Measurements from ENCODE around the gene TSPAN17.
A peak's percentile ranks its signal among the peaks of the same experiment; 100 is the strongest.

TSPAN17 gene

GRCh38 chr5:176621661-176622079 is 25.6 kb upstream of the TSPAN17 start:
- no peak for DNase-seq

- DNase-seq: no peak
Measured at GRCh38 chr5:176624142-176624541, 23.1 kb upstream of the TSPAN17 start.

DNA sequence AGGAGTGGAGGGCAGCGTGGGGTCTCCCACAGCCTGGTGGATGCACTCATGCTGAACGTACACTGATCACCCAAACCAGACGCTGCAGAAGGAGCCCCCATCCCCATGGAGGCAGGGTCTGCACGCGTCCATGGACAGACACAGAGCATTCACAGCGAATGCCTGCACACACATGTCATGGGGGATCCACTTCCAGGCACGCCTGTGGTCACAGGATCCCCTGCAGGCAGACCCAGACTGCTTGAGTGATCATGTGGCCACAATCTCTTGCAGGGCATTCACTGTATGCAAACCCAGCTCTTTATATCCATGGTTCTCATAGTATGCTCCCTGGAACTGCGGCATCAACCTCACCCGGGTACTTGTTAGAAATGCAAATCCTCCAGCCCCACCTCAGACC is 22.3 kb upstream of the TSPAN17 start:
- no peak for DNase-seq

DNA sequence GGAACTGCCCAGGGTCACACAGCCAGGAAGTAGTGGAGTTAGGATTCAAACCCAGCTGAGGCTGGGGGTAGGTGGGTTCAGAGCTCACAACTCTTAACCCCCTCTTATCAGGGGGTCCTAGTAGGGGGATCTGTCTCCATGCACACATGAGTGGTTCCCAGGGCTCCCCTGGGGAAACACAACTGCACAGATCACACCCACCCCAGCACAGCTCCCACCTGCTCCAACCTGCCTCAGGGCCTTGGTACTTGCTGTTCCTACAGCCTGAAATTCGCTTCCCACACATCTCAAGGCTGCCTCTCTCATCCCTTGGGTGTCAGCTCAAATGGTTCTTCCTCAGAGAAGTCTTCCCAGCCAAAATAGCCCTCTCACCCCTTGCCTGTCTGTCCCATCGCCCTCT is 21.8 kb upstream of the TSPAN17 start:
- no peak for DNase-seq

DNA sequence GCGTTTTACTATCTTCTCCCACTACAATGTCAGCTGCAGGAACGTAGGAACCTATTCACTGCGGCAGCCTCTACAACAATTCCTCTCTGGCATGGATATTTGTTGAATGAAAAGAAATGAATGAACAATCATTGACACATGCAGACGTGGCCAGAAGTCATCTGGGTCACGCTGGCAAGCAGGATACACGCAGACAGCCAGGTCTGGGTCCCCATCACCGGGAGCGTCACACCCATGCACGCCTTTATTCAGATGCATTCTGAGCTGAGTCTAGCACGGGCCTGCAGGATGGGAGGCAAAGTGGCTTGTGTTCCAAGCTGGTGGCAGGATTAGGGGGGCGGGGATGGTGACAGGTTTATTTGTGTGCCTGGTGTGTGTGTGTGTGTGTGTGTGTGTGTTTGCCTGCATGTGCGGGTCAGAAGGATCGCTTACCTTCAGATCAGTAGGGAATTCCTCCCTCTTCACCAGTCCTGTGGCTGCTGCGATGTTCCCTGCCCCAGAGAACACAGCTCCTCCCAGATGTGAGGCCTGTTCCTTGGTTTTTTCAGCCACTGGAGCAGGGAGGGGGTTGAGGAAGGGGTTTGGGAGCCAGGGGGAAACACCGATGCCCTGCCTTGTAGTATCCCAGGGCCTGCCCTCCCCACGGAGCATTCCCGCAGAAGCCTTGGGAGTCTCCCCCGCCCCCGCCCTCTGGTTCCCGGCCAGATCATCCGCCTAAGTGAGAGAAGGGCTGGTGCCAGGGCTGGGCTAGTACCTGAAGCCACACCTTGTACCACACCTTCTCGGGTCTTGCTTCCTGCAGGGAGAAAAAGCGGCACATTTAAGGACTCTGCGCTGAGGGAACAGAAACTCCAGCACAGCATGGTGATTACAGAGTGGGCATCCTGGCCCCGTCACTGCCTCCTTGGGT is 21.1 kb upstream of the TSPAN17 start:
- DNase-seq: no peak

DNA sequence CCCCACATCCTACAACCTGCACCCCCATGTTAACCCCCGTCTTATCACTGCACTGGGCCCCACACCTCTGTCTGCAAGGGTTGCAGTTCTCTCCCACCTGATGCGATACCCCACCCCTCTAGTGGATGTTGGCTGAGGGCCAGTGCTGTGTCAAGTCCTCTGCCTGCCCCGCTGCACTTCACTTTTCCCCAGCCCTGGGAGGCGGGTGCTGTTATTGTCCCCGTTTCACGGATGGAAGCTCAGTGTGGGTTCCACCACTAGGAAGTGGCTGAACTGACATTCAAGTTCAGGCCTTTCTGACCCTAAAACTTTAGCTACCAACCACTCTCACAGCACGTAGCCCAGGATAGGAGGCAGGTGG is 20.4 kb upstream of the TSPAN17 start:
- DNase-seq: no peak

DNA sequence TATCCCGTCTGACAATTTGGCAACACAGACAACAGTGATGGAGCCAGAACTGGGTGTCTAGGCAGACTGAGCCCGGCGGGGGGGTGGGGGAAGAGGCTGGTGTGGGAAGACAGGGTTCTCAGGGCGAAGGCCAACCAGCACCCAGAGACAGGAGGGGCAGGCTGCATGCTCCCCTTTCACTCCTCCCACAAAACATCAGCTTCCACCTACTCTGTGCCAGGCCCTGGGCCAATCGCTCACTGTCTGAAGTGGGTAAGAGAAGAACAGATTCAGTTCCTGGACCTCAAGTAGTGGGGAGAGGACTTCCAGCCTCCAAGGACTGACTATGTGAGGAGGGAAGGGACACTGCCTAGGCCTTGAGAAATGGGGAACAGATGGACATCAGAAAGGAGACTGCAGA is 19.7 kb upstream of the TSPAN17 start:
- no peak for DNase-seq

DNA sequence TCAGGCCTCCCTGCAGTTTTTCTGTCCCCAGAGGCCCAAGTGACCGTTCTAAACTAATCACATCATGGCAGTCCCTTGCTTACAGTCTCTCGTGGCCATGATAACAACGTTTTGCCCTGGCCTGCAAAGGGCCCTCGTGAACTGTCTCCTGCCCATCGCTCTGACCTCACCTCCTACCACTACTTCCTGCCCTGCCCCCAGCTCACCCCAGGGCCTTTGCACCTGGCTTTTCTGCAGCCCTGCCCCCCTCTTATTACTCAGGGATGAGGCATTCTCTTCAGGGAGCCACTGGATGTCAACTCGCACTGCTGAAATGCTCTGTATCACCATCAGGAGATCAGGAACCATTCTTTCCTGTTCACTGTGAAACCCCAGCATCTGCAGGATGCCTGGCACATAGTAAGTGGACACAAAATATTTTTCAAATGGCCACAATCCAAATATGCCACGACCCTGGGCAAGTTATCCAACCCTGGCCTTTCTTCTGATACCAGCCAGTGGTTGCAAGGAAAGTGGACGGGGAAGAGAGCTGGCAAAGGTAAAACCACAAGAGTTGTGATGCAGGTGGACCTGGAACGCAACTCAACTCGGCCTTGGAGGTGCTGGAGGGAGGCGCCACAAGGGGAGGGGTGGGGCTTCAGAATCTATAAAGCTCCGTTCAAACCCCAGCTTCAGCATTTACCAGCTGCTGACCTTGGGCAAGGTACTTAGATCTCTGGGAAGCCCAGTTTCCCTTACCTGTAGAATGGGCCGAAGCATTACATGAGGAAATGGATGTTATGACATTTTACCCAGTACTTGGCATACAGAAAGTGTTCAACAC is 18.7 kb upstream of the TSPAN17 start:
- DNase-seq: no peak

- no peak for DNase-seq
Measured at GRCh38 chr5:176629317-176629852, 17.9 kb upstream of the TSPAN17 start.

- DNase-seq: peak; percentile 46 to 55
Measured at GRCh38 chr5:176629853-176630680, 17.2 kb upstream of the TSPAN17 start, which contains the start of the genes EIF4E1B and SNCB. Gene EIF4E1B, plus strand, starts transcription at chr5:176630675. Its CDS starts 12,113 bp downstream, at chr5:176642788. Gene SNCB, minus strand, starts transcription at chr5:176630534. Its CDS starts 880 bp downstream, at chr5:176629654.

DNA sequence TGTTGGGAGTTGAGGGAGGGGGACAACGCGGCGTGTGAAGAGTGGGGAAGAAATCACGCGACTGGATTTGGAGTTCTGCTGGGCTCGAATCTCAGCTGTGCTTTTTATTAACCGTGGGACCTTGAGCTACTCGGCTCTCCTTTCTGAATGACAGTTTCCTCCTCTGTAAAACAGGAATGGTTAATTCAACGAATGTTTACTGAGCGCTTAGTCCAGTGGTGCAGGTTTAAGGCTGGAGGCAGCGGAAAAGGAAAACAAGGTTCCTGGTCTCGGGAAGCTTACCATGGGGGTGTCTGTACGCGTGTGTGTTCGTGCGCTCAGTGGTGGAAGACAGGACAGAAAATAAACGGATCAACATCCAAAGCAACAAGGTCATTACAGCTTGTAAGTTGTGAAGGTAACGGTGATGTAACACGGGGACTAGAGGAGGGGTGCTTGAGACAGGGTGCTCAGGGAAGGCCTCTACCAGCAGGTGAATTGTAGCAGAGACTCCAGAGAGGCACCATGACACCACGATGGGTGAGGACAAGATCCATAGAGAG is 16.5 kb upstream of the TSPAN17 start:
- no peak for DNase-seq

DNA sequence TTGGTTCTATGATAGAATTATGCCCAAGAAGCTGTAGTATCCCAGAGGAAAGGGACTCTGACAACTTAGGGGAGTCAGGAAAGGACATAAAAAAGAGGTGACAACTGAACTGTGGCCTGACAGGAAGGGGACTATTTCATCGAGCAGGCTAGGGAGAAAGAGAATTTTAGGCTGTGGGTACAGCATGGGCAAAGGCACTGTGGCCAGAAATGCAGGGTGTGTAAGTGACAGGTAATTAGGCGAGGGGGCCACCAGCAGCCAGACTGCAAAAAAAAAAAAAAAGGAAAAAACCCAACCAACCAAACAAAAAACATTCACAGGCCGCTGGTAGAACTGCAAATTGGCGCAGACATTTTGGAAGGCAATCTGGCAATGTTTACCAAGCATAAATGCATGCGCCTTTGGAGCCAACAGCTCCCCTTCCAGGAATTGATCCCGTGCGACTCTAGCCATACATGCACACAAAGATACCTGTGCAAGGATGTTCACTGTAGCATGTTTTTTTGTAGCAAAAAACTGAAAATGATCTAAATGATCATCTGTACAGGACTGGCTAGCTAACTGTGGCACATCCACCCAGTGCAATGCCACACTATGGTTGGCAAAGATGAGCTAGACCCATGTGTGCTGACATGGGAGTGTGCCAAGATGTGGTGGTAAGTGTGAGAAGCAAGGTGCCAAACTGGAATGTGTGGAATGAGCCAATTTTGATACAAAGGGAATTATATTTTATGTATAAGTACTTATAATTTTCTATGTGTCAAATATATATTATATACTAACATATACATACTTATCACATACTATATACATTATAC is 15.7 kb upstream of the TSPAN17 start:
- DNase-seq: no peak

GRCh38 chr5:176632745-176633144 is 14.5 kb upstream of the TSPAN17 start:
- no peak for DNase-seq

DNA sequence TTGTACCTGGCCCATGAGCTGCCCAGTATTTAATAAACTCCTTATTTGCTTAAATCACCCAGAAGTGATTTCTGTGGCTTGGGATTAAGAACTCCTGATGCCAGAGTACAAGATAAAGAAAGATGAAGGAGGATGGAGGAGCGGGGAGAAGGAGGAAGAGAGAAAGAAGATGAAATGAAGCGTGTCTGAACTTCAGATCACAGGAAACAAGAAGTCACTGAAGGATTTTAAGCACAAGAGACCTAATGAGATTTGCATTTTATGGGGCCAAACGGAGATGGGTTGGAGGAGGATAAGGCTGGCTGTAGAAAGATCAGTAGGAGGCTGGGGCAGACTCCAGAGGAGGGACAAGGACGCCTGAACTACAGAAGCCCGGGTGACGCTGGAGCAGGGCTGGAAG is 13.7 kb upstream of the TSPAN17 start:
- no peak for DNase-seq

- no peak for DNase-seq
Measured at GRCh38 chr5:176636426-176636825, 10.9 kb upstream of the TSPAN17 start.

DNA sequence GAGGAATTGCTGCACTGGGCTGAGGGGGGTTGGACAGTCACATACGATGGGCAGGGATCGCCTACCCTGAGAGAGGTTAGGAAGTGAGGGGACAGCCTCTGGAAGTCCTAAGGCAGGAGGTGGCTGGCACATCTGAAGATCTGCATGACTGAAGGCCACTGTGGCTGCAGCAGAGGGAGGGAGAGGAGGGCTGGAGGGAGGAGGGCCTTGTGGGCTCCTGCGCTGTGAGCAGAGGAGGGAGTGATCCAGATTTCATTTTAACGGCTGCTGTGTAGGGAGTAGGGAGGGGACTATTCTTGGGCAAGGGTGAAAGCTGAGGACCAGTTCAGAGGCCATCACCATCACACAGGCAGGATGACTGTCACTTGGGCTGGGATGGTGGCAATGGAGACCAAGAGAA is 9.7 kb upstream of the TSPAN17 start:
- DNase-seq: no peak

GRCh38 chr5:176638437-176638836 is 8.8 kb upstream of the TSPAN17 start:
- DNase-seq: no peak

- no peak for DNase-seq
Measured at GRCh38 chr5:176639208-176639607, 8.1 kb upstream of the TSPAN17 start.

DNA sequence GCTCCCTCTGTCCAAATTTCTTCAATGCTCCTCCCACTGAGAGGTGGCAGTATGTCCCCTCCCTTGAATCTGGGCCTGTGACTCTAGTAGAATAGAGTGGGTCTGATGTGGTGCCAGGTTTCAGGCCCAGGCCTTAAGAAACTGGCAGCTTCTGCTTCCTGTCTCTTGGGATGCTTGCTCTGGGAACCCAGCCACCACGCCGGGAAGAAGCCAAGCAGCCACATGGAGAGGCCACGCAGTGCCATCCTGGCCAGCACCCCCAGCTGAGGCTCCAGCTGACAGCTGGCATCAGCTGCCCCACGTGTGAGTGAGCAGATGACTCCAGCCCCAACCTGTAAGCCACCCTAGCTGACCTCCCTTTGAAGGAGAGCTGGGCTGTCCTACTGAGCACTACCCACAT is 7.3 kb upstream of the TSPAN17 start:
- no peak for DNase-seq

DNA sequence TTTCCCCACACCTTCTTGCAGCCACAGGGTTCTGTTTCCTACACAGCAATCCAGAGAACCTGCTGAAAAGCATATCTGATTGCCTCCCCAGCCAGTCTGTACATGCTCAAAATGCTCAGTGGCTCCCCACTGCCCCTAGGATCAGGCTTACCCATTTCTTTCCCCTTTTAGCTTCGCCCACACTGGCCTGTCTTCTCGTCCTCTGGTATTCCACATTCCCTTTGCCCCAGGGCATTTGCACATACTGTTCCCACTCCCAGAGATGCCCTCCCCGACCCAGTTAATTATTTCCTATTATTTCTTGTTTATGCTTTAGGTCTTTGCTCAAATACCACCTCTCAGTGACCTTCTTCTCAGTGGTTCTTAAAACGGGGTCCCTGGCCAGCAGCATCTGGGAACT is 6.7 kb upstream of the TSPAN17 start:
- no peak for DNase-seq

Data from stimulated activated CD4-positive, alpha-beta T cell treated with anti-CD3 and anti-CD28 coated beads, Interleukin-4, amount 100 ng/mL, for 4 hours (primary cell).